SJCRH30 (cell line): ENCODE data around the gene JAKMIP2. TPM values are rescaled to one million over a fixed set of nuclear protein-coding genes. Genes with fewer than 3 reads are reported as not detected.

Source experiments
- DNase-seq, 2 experiments: peaks; one replicate each; pipeline ENCODE4 v3.0.0-alpha.2; 2015 to 2020
- H3K27ac ChIP-seq: fragments of 250-450 bp; sonication (Bioruptor Pico); 2 replicates; pipeline ENCODE4 v1.5.1; 2020; ENCODE audit warnings: mild to moderate bottlenecking, moderate library complexity
- H3K27me3 ChIP-seq: fragments of 250-450 bp; sonication (Bioruptor Pico); 2 replicates; pipeline ENCODE4 v1.5.1; 2020; ENCODE audit warnings: mild to moderate bottlenecking, moderate library complexity
- H3K36me3 ChIP-seq: fragments of 250-450 bp; sonication (Bioruptor Pico); 2 replicates; pipeline ENCODE4 v1.5.1; 2020; ENCODE audit warnings: mild to moderate bottlenecking, moderate library complexity
- H3K4me1 ChIP-seq: fragments of 250-450 bp; sonication (Bioruptor Pico); 2 replicates; pipeline ENCODE4 v1.5.1; 2020; ENCODE audit warnings: mild to moderate bottlenecking, moderate library complexity
- H3K4me3 ChIP-seq: fragments of 250-450 bp; sonication (Bioruptor Pico); 2 replicates; pipeline ENCODE4 v1.5.1; 2020; ENCODE audit warnings: mild to moderate bottlenecking, moderate library complexity
- H3K9me3 ChIP-seq: fragments of 250-450 bp; sonication (Bioruptor Pico); replicated peaks from 2 replicates; pipeline ENCODE4 v1.5.1; 2020; ENCODE audit warnings: mild to moderate bottlenecking, moderate library complexity
- total RNA-seq: library from RNA; depleted of rRNA; stranded (reverse); fragments of >200 nt; shearing (Covaris generic); gene quantifications from 2 replicates; pipeline ENCODE4 v1.2.3, GENCODE V29; 2014

JAKMIP2 gene
- total RNA-seq, 1 experiment from 2014 or later, result 88.6 TPM

- Histone ChIP-seq H3K9me3 (no peaks in the 10 kb centered on the region), H3K4me1 (peaks cover 4% of the 10 kb centered on the region; the same call in 1 of the 2 replicates), H3K27ac (no peak overlapping the region; the same call in 1 of the 2 replicates), H3K4me3 (peak overlapping the region; percentile 53), H3K36me3 (no peaks in the 10 kb centered on the region), H3K27me3 (no peaks in the 10 kb centered on the region)
- DNase-seq, result peak; percentile 41 to 81
Observed at GRCh38 chr5:147578228-147579024, 204.1 kb downstream of the JAKMIP2 start.

GRCh38 chr5:147576646-147577535, 205.6 kb downstream of the JAKMIP2 start:
- no peak overlapping the region for H3K27ac ChIP-seq
- H3K9me3 ChIP-seq, result no peaks in the 10 kb centered on the region
- H3K4me3 ChIP-seq, result no peak overlapping the region
- H3K27me3 ChIP-seq, result no peaks in the 10 kb centered on the region
- peak; percentile 21 to 45 for DNase-seq
- no peaks in the 10 kb centered on the region for H3K36me3 ChIP-seq
- H3K4me1 ChIP-seq, result peaks cover 4% of the 10 kb centered on the region; the same call in 1 of the 2 replicates

- DNase-seq, result no peak
- Histone ChIP-seq H3K36me3 (no peaks in the 10 kb centered on the region), H3K4me3 (no peak overlapping the region), H3K4me1 (peaks cover 4% of the 10 kb centered on the region; the same call in 1 of the 2 replicates), H3K27ac (no peak overlapping the region), H3K9me3 (no peaks in the 10 kb centered on the region), H3K27me3 (no peaks in the 10 kb centered on the region)
Observed at GRCh38 chr5:147575598-147575997, 206.9 kb downstream of the JAKMIP2 start.

- no peaks in the 10 kb centered on the region for H3K9me3 ChIP-seq
- H3K4me3 ChIP-seq, result no peak overlapping the region
- H3K27ac ChIP-seq, result no peak overlapping the region
- peaks cover 4% of the 10 kb centered on the region; the same call in 1 of the 2 replicates for H3K4me1 ChIP-seq
- no peak for DNase-seq
- H3K27me3 ChIP-seq, result no peaks in the 10 kb centered on the region
- no peaks in the 10 kb centered on the region for H3K36me3 ChIP-seq
Observed at GRCh38 chr5:147573211-147573610, 209.3 kb downstream of the JAKMIP2 start.

- Histone ChIP-seq H3K4me3 (no peak overlapping the region), H3K36me3 (no peaks in the 10 kb centered on the region), H3K27ac (no peak overlapping the region), H3K9me3 (no peaks in the 10 kb centered on the region), H3K4me1 (no peaks in the 10 kb centered on the region), H3K27me3 (no peaks in the 10 kb centered on the region)
- DNase-seq, result no peak
Observed at GRCh38 chr5:147568710-147569406, 213.7 kb downstream of the JAKMIP2 start.

- no peaks in the 10 kb centered on the region for H3K27me3 ChIP-seq
- H3K4me1 ChIP-seq, result no peaks in the 10 kb centered on the region
- no peak overlapping the region for H3K27ac ChIP-seq
- no peak overlapping the region for H3K4me3 ChIP-seq
- no peaks in the 10 kb centered on the region for H3K36me3 ChIP-seq
- no peak for DNase-seq
- H3K9me3 ChIP-seq, result no peaks in the 10 kb centered on the region
Observed at GRCh38 chr5:147567917-147568598, 214.5 kb downstream of the JAKMIP2 start.

- no peaks in the 10 kb centered on the region for H3K36me3 ChIP-seq
- H3K4me1 ChIP-seq, result no peaks in the 10 kb centered on the region
- DNase-seq, result no peak
- H3K4me3 ChIP-seq, result no peak overlapping the region
- H3K9me3 ChIP-seq, result no peaks in the 10 kb centered on the region
- no peaks in the 10 kb centered on the region for H3K27me3 ChIP-seq
- H3K27ac ChIP-seq, result no peak overlapping the region
Observed at GRCh38 chr5:147565524-147565923, 217.0 kb downstream of the JAKMIP2 start.

- H3K4me3 ChIP-seq, result no peak overlapping the region
- H3K27me3 ChIP-seq, result no peaks in the 10 kb centered on the region
- DNase-seq, result no peak
- H3K9me3 ChIP-seq, result no peaks in the 10 kb centered on the region
- H3K27ac ChIP-seq, result no peak overlapping the region
- H3K4me1 ChIP-seq, result no peaks in the 10 kb centered on the region
- H3K36me3 ChIP-seq, result no peaks in the 10 kb centered on the region
Observed at GRCh38 chr5:147564124-147564486, 218.4 kb downstream of the JAKMIP2 start.

GRCh38 chr5:147563466-147564123, 218.9 kb downstream of the JAKMIP2 start:
- Histone ChIP-seq H3K9me3 (no peaks in the 10 kb centered on the region), H3K27me3 (no peaks in the 10 kb centered on the region), H3K4me3 (no peak overlapping the region), H3K36me3 (no peaks in the 10 kb centered on the region), H3K27ac (no peak overlapping the region), H3K4me1 (0 out of 2 replicates have a peak, but pooled peaks cover 2% of the 10 kb centered on the region)
- DNase-seq, result no peak

- Histone ChIP-seq H3K36me3 (no peaks in the 10 kb centered on the region), H3K27me3 (0 out of 2 replicates have a peak, but pooled peaks cover 5% of the 10 kb centered on the region), H3K4me3 (no peak overlapping the region), H3K9me3 (no peaks in the 10 kb centered on the region), H3K27ac (no peak overlapping the region), H3K4me1 (0 out of 2 replicates have a peak, but pooled peaks cover 6% of the 10 kb centered on the region)
- no peak for DNase-seq
Observed at GRCh38 chr5:147561435-147561834, 221.1 kb downstream of the JAKMIP2 start.

- Histone ChIP-seq H3K27me3 (0 out of 2 replicates have a peak, but pooled peaks cover 5% of the 10 kb centered on the region), H3K9me3 (no peaks in the 10 kb centered on the region), H3K36me3 (no peaks in the 10 kb centered on the region), H3K27ac (no peak overlapping the region), H3K4me3 (no peak overlapping the region), H3K4me1 (0 out of 2 replicates have a peak, but pooled peaks cover 6% of the 10 kb centered on the region)
- peak in 1 of 2 experiments; percentile 13 for DNase-seq
Observed at GRCh38 chr5:147560718-147561331, 221.7 kb downstream of the JAKMIP2 start.

- no peak overlapping the region for H3K4me3 ChIP-seq
- H3K36me3 ChIP-seq, result no peaks in the 10 kb centered on the region
- H3K27me3 ChIP-seq, result 0 out of 2 replicates have a peak, but pooled peaks cover 5% of the 10 kb centered on the region
- H3K27ac ChIP-seq, result no peak overlapping the region
- H3K9me3 ChIP-seq, result no peaks in the 10 kb centered on the region
- no peak for DNase-seq
- H3K4me1 ChIP-seq, result 0 out of 2 replicates have a peak, but pooled peaks cover 6% of the 10 kb centered on the region
Observed at GRCh38 chr5:147559749-147560148, 222.8 kb downstream of the JAKMIP2 start.

- Histone ChIP-seq H3K9me3 (no peaks in the 10 kb centered on the region), H3K27ac (no peak overlapping the region), H3K4me3 (no peak overlapping the region), H3K4me1 (0 out of 2 replicates have a peak, but pooled peaks cover 6% of the 10 kb centered on the region), H3K27me3 (0 out of 2 replicates have a peak, but pooled peaks cover 5% of the 10 kb centered on the region), H3K36me3 (no peaks in the 10 kb centered on the region)
- DNase-seq, result peak; percentile 68 to 86
Observed at GRCh38 chr5:147558826-147559225, 223.7 kb downstream of the JAKMIP2 start.
